Ascending aorta (tissue), 2 donors: Measurements from ENCODE around the gene SZT2. TPM values are rescaled to one million over a fixed set of nuclear protein-coding genes. Genes with fewer than 3 reads are reported as not detected.

Source experiments
- DNase-seq, 2 donors: peaks; one replicate each; pipeline ENCODE4 v3.0.0-alpha.2; 2019; ENCODE audit warnings: low spot score in 2 of 2
- H3K27ac ChIP-seq, 2 donors: fragments of 200-600 bp; sonication (generic); one replicate each; pipeline ENCODE4 v1.5.1; 2016 to 2017; ENCODE audit warnings: mild to moderate bottlenecking in 1 of 2
- H3K27me3 ChIP-seq: fragments of 200-600 bp; sonication (generic); one replicate; pipeline ENCODE4 v1.5.1; 2017
- H3K36me3 ChIP-seq, 2 donors: fragments of 200-600 bp; sonication (generic); one replicate each; pipeline ENCODE4 v1.5.1; 2016
- H3K4me1 ChIP-seq, 2 donors: fragments of 200-600 bp; sonication (generic); one replicate each; pipeline ENCODE4 v1.5.1; 2016 to 2017; ENCODE audit warnings: mild to moderate bottlenecking in 1 of 2
- H3K4me3 ChIP-seq, 2 donors: fragments of 200-600 bp; sonication (generic); one replicate each; pipeline ENCODE4 v1.5.1; 2016 to 2017; ENCODE audit warnings: mild to moderate bottlenecking in 1 of 2
- H3K9me3 ChIP-seq, 2 donors: fragments of 200-600 bp; sonication (generic); one replicate each; pipeline ENCODE4 v1.5.1; 2016
- intact Hi-C: fragments of 100-400 bp; cut with DNase I; formaldehyde crosslinking; loops from one replicate; pipeline ENCODE4 v1.15.1; 2023
- total RNA-seq: library from RNA; depleted of rRNA; stranded (reverse); fragments of >200 nt; gene quantifications from one replicate; pipeline ENCODE4 v1.1.0, GENCODE V29; 2016
- TF ChIP-seq, protein P1 (sequence below), 3 experiments: fragments of 200-600 bp in 2 of 3; fragments of 450-650 bp in 1 of 3; sonication (generic) in 2 of 3; IDR thresholded peaks; one replicate each; pipeline ENCODE4 v1.5.1; 2016 to 2019; ENCODE audit warnings: antibody characterized with exemption in 3 of 3, mild to moderate bottlenecking in 1 of 3, moderate library complexity in 1 of 3

Gene SZT2
- total RNA-seq, 1 donor from 2014 or later: 35.9 TPM

- no peak for DNase-seq
- TF ChIP-seq, protein P1, sequence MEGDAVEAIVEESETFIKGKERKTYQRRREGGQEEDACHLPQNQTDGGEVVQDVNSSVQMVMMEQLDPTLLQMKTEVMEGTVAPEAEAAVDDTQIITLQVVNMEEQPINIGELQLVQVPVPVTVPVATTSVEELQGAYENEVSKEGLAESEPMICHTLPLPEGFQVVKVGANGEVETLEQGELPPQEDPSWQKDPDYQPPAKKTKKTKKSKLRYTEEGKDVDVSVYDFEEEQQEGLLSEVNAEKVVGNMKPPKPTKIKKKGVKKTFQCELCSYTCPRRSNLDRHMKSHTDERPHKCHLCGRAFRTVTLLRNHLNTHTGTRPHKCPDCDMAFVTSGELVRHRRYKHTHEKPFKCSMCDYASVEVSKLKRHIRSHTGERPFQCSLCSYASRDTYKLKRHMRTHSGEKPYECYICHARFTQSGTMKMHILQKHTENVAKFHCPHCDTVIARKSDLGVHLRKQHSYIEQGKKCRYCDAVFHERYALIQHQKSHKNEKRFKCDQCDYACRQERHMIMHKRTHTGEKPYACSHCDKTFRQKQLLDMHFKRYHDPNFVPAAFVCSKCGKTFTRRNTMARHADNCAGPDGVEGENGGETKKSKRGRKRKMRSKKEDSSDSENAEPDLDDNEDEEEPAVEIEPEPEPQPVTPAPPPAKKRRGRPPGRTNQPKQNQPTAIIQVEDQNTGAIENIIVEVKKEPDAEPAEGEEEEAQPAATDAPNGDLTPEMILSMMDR (IDR thresholded peaks at IDR 0.05): no peak
- intact Hi-C loops: no loop called here
- H3K36me3 ChIP-seq: no peaks in the 10 kb centered on the region
- no peak overlapping the region for H3K27ac ChIP-seq
- H3K4me3 ChIP-seq: no peak overlapping the region
- H3K9me3 ChIP-seq: no peaks in the 10 kb centered on the region
- H3K27me3 ChIP-seq: no peaks in the 10 kb centered on the region
- no peaks in the 10 kb centered on the region for H3K4me1 ChIP-seq
Observed at GRCh38 chr1:43477716-43478115, 88.0 kb downstream of the SZT2 start.

- TF ChIP-seq, protein P1 (IDR thresholded peaks at IDR 0.05): no peak
- intact Hi-C loops: no loop called here
- Histone ChIP-seq H3K9me3 (no peaks in the 10 kb centered on the region), H3K27ac (no peak overlapping the region), H3K4me3 (no peak overlapping the region), H3K4me1 (no peaks in the 10 kb centered on the region), H3K36me3 (no peaks in the 10 kb centered on the region), H3K27me3 (no peaks in the 10 kb centered on the region)
- no peak for DNase-seq
Observed at GRCh38 chr1:43479414-43479813, 89.7 kb downstream of the SZT2 start.

DNA sequence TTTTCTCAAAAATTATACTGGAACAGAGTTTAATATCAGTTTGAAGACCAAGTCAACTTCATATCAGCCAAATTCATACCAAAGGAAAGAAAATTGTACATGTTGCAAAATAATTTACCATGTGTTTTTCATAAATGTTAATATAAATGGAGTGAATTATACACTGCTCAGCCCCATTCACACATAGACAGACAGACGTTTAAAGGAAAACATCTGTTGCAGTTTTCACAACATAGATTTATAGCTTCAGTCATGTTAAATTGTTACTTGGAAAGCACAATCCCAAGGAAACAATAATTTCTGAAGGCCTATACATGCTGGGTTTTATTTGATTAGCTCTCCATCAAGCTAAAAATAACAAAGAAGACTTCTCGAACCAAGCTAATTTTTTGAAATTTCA lies 91.8 kb downstream of the SZT2 start:
- no peaks in the 10 kb centered on the region for H3K36me3 ChIP-seq
- H3K27ac ChIP-seq: no peak overlapping the region
- no peaks in the 10 kb centered on the region for H3K9me3 ChIP-seq
- H3K4me3 ChIP-seq: no peak overlapping the region
- TF ChIP-seq, protein P1 (IDR thresholded peaks at IDR 0.05): no peak
- no peak for DNase-seq
- no peaks in the 10 kb centered on the region for H3K27me3 ChIP-seq
- no peaks in the 10 kb centered on the region for H3K4me1 ChIP-seq
- intact Hi-C loops: no loop called here

- no peak for DNase-seq
- Histone ChIP-seq H3K27ac (no peak overlapping the region), H3K4me1 (no peaks in the 10 kb centered on the region), H3K9me3 (no peaks in the 10 kb centered on the region), H3K4me3 (no peak overlapping the region), H3K27me3 (no peaks in the 10 kb centered on the region), H3K36me3 (no peaks in the 10 kb centered on the region)
- TF ChIP-seq, protein P1 (IDR thresholded peaks at IDR 0.05): no peak
- intact Hi-C loops: no loop called here
Observed at GRCh38 chr1:43482215-43482614, 92.5 kb downstream of the SZT2 start.

GRCh38 chr1:43484367-43484766 lies 94.7 kb downstream of the SZT2 start:
- TF ChIP-seq, protein P1 (IDR thresholded peaks at IDR 0.05): no peak
- no peaks in the 10 kb centered on the region for H3K27me3 ChIP-seq
- intact Hi-C loops: no loop called here

GRCh38 chr1:43488165-43488564 lies 98.5 kb downstream of the SZT2 start:
- intact Hi-C loops: no loop called here
- TF ChIP-seq, protein P1 (IDR thresholded peaks at IDR 0.05): no peak

More at GRCh38 chr1:43484367-43484766, 94.7 kb downstream of the SZT2 start:
- Histone ChIP-seq H3K4me1 (no peaks in the 10 kb centered on the region), H3K4me3 (no peak overlapping the region), H3K27ac (no peak overlapping the region), H3K36me3 (no peaks in the 10 kb centered on the region), H3K9me3 (peaks cover 0 to 4% of the 10 kb centered on the region in 2 donors)
- no peak for DNase-seq

More at GRCh38 chr1:43488165-43488564, 98.5 kb downstream of the SZT2 start:
- Histone ChIP-seq H3K27ac (no peak overlapping the region), H3K27me3 (no peaks in the 10 kb centered on the region), H3K36me3 (no peaks in the 10 kb centered on the region), H3K4me1 (no peaks in the 10 kb centered on the region), H3K9me3 (peaks cover 0 to 21% of the 10 kb centered on the region in 2 donors), H3K4me3 (no peak overlapping the region)
- DNase-seq: no peak
